Astrocyte (in vitro differentiated cells and primary cell): ENCODE results near the gene IMMP2L. TPM values are rescaled to one million over a fixed set of nuclear protein-coding genes. Genes with fewer than 3 reads are reported as not detected.
"Not testable (repeated sequence)": the region's sequence is repeated elsewhere in the genome, so short reads cannot be mapped to it uniquely, and the experiment has no call there.

Experiments used
- DNase-seq: peaks from one replicate; pipeline ENCODE4 v3.0.0-alpha.2; 2010; ENCODE audit warnings: low read depth
- FAIRE-seq: peaks from 2 replicates; lab custom pipeline; 2011; peaks lifted over from hg19 to GRCh38; lab: Jason Lieb, UNC
- H2AFZ ChIP-seq: 2 replicates; pipeline ENCODE4 v1.6.0; 2012; ENCODE audit warnings: low read depth, low read length, inconsistent platforms
- H3K27ac ChIP-seq: 2 replicates; pipeline ENCODE4 v1.5.1; 2011; ENCODE audit warnings: low read depth, low read length, inconsistent platforms
- H3K27me3 ChIP-seq: 2 replicates; pipeline ENCODE4 v1.6.0; 2011; ENCODE audit warnings: low read length, inconsistent platforms; ENCODE audit not compliant: insufficient read depth
- H3K36me3 ChIP-seq: 2 replicates; pipeline ENCODE4 v1.5.1; 2011; ENCODE audit warnings: low read length, inconsistent platforms; ENCODE audit not compliant: insufficient read depth
- H3K4me1 ChIP-seq: 2 replicates; pipeline ENCODE4 v1.5.1; 2011; ENCODE audit warnings: low read length, inconsistent platforms; ENCODE audit not compliant: insufficient read depth
- H3K4me2 ChIP-seq: 2 replicates; pipeline ENCODE4 v1.6.0; 2012; ENCODE audit warnings: low read length, inconsistent platforms
- H3K4me3 ChIP-seq: 2 replicates; pipeline ENCODE4 v1.5.1; 2011; ENCODE audit warnings: low read depth, mild to moderate bottlenecking, low read length, inconsistent platforms; ENCODE audit not compliant: insufficient read depth
- H3K79me2 ChIP-seq: 2 replicates; pipeline ENCODE4 v1.6.0; 2012; ENCODE audit warnings: mild to moderate bottlenecking, low read length, inconsistent platforms; ENCODE audit not compliant: insufficient read depth
- H3K9ac ChIP-seq: 2 replicates; pipeline ENCODE4 v1.6.0; 2012; ENCODE audit warnings: mild to moderate bottlenecking, low read length, inconsistent platforms
- H3K9me3 ChIP-seq: 2 replicates; pipeline ENCODE4 v1.5.1; 2012; ENCODE audit warnings: low read depth, mild to moderate bottlenecking, low read length, inconsistent platforms; ENCODE audit not compliant: insufficient read depth
- H4K20me1 ChIP-seq: 2 replicates; pipeline ENCODE4 v1.6.0; 2012; ENCODE audit warnings: low read length, inconsistent platforms; ENCODE audit not compliant: insufficient read depth
- H3K27ac Mint-ChIP-seq: one replicate; pipeline ENCODE4 v1.8.0; 2021; ENCODE audit warnings: mild to moderate bottlenecking, mixed read lengths; ENCODE audit not compliant: unreplicated experiment
- H3K27me3 Mint-ChIP-seq: one replicate; pipeline ENCODE4 v1.8.0; 2021; ENCODE audit warnings: low read depth, mixed read lengths; ENCODE audit not compliant: unreplicated experiment
- H3K36me3 Mint-ChIP-seq: one replicate; pipeline ENCODE4 v1.8.0; 2021; ENCODE audit warnings: low read depth, mixed read lengths; ENCODE audit not compliant: unreplicated experiment
- H3K4me1 Mint-ChIP-seq: one replicate; pipeline ENCODE4 v1.8.0; 2021; ENCODE audit warnings: low read depth, mixed read lengths; ENCODE audit not compliant: unreplicated experiment
- H3K4me3 Mint-ChIP-seq: one replicate; pipeline ENCODE4 v1.8.0; 2021; ENCODE audit warnings: mild to moderate bottlenecking, moderate library complexity, mixed read lengths; ENCODE audit not compliant: unreplicated experiment
- H3K9me3 Mint-ChIP-seq: one replicate; pipeline ENCODE4 v1.8.0; 2021; ENCODE audit warnings: mild to moderate bottlenecking, mixed read lengths; ENCODE audit not compliant: unreplicated experiment
- EZH2 ChIP-seq: IDR thresholded peaks from 2 replicates; pipeline ENCODE4 v1.6.1; 2012; ENCODE audit warnings: mild to moderate bottlenecking, low read length, inconsistent platforms; ENCODE audit not compliant: insufficient read depth
- total RNA-seq: library from RNA; stranded (reverse); gene quantifications from 2 replicates; pipeline ENCODE4 v1.2.1, GENCODE V29; 2021
- TF ChIP-seq, protein P1 (sequence below): IDR thresholded peaks from 2 replicates; pipeline ENCODE4 v1.5.1; 2011; ENCODE audit warnings: low read depth, mild to moderate bottlenecking, inconsistent platforms, low read length, moderate library complexity; ENCODE audit not compliant: insufficient read depth

The IMMP2L gene
- total RNA-seq, 1 donor from 2014 or later, result 13.8 TPM

DNA sequence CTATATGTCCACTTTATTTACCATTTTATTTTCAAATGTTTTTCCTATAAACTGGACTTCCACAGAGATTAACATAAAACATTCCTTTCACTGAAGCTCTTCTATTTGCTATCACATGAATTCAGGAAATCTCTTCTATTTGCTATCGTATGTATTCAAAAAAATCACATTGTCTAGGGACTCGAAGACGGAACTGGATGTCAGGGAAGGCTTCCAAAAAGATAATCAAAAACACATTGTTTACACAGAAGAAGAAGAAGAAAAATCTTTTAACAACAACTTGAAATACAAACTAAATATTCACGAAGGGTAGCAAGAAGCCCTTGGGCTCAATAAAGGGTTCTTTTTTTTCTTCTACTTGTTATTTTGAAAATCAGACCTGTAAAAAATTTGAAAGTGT is 897.5 kb downstream of the IMMP2L start:
- no peaks in the 10 kb centered on the region for H4K20me1 ChIP-seq
- H3K4me2 ChIP-seq, result no peak overlapping the region
- no peak overlapping the region for H3K9ac ChIP-seq
- H3K4me1 ChIP-seq, result no peaks in the 10 kb centered on the region
- H2AFZ ChIP-seq, result no peak overlapping the region
- no peak overlapping the region for H3K4me3 ChIP-seq
- DNase-seq (no peak), FAIRE-seq (no peak)
- no peak overlapping the region for H3K27ac Mint-ChIP-seq
- H3K27me3 Mint-ChIP-seq, result no peaks in the 10 kb centered on the region
- no peaks in the 10 kb centered on the region for H3K36me3 ChIP-seq
- H3K36me3 Mint-ChIP-seq, result peaks cover 2% of the 10 kb centered on the region
- no peak overlapping the region for H3K4me3 Mint-ChIP-seq
- H3K27ac ChIP-seq, result no peak overlapping the region
- H3K79me2 ChIP-seq, result no peaks in the 10 kb centered on the region
- no peaks in the 10 kb centered on the region for H3K4me1 Mint-ChIP-seq
- peaks cover 10% of the 10 kb centered on the region for H3K9me3 Mint-ChIP-seq
- TF ChIP-seq EZH2, result no peak
- TF ChIP-seq, protein P1, sequence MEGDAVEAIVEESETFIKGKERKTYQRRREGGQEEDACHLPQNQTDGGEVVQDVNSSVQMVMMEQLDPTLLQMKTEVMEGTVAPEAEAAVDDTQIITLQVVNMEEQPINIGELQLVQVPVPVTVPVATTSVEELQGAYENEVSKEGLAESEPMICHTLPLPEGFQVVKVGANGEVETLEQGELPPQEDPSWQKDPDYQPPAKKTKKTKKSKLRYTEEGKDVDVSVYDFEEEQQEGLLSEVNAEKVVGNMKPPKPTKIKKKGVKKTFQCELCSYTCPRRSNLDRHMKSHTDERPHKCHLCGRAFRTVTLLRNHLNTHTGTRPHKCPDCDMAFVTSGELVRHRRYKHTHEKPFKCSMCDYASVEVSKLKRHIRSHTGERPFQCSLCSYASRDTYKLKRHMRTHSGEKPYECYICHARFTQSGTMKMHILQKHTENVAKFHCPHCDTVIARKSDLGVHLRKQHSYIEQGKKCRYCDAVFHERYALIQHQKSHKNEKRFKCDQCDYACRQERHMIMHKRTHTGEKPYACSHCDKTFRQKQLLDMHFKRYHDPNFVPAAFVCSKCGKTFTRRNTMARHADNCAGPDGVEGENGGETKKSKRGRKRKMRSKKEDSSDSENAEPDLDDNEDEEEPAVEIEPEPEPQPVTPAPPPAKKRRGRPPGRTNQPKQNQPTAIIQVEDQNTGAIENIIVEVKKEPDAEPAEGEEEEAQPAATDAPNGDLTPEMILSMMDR, result no peak
- no peaks in the 10 kb centered on the region for H3K27me3 ChIP-seq
- H3K9me3 ChIP-seq, result no peaks in the 10 kb centered on the region

DNA sequence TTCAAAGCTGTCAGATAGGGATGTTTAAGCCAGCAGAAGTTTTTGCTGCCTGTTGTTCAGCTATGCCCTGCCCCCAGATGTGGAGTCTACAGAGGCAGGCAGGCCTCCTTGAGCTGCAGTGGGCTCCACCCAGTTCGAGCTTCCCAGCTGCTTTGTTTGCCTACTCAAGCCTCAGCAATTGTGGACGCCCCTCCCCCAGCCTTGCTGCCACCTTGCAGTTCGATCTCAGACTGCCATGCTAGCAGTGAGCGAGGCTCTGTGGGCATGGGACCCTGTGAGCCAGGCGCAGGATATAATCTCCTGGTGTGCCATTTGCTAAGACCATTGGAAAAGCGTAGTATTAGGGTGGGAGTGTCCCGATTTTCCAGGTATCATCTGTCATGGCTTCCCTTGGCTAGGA is 901.7 kb downstream of the IMMP2L start:
- not testable (repeated sequence) for H3K79me2 ChIP-seq, H3K27ac Mint-ChIP-seq, H3K36me3 Mint-ChIP-seq, H2AFZ ChIP-seq, H3K27me3 Mint-ChIP-seq, H3K4me3 Mint-ChIP-seq, H3K4me2 ChIP-seq, H3K9me3 ChIP-seq, H3K9ac ChIP-seq, H3K4me3 ChIP-seq, H3K4me1 Mint-ChIP-seq, H3K27ac ChIP-seq, H3K36me3 ChIP-seq, H3K4me1 ChIP-seq, DNase-seq, H4K20me1 ChIP-seq, FAIRE-seq, H3K27me3 ChIP-seq
- peaks cover 30% of the 10 kb centered on the region for H3K9me3 Mint-ChIP-seq

DNA sequence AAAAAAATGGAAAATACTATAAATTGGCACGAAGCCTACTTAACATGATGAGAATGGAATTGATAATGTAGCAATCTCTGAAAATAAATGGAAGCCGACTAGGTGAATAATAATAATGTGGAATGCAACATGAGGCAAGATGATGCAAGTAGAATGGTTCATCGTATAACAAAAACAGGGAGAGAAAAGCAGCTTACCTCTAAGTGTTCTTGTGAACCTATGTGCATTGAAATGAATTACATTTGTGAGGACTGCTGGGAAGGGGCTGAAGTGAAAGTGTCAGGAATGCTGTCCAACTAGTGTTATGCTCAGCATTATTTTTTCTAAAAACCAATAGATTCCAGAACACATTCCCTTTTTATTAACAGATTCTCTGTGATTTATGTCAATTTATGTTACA is 912.0 kb downstream of the IMMP2L start:
- no peaks in the 10 kb centered on the region for H3K4me1 ChIP-seq
- no peak overlapping the region for H3K4me3 Mint-ChIP-seq
- H3K4me1 Mint-ChIP-seq, result no peaks in the 10 kb centered on the region
- no peaks in the 10 kb centered on the region for H3K9me3 ChIP-seq
- H3K36me3 Mint-ChIP-seq, result no peaks in the 10 kb centered on the region
- H3K4me3 ChIP-seq, result no peak overlapping the region
- H3K79me2 ChIP-seq, result no peaks in the 10 kb centered on the region
- H4K20me1 ChIP-seq, result no peaks in the 10 kb centered on the region
- no peaks in the 10 kb centered on the region for H3K27me3 Mint-ChIP-seq
- no peak overlapping the region for H3K27ac ChIP-seq
- H3K27me3 ChIP-seq, result no peaks in the 10 kb centered on the region
- no peak overlapping the region for H3K4me2 ChIP-seq
- H2AFZ ChIP-seq, result no peak overlapping the region
- DNase-seq (no peak), FAIRE-seq (no peak)
- no peak overlapping the region for H3K27ac Mint-ChIP-seq
- H3K9me3 Mint-ChIP-seq, result no peaks in the 10 kb centered on the region
- H3K9ac ChIP-seq, result no peak overlapping the region
- no peak for TF ChIP-seq EZH2
- TF ChIP-seq, protein P1, result no peak
- H3K36me3 ChIP-seq, result no peaks in the 10 kb centered on the region
